Epithelial cell of esophagus (primary cell): Measurements from ENCODE around the gene CPED1.

ENCODE experiments used
- DNase-seq: peaks from one replicate; pipeline ENCODE4 v3.0.0; 2010; ENCODE audit warnings: low read depth
- H3K4me3 ChIP-seq: 2 replicates; pipeline ENCODE4 v1.5.1; 2011; ENCODE audit warnings: mild to moderate bottlenecking, low read length, control low read depth
- TF ChIP-seq, protein P1 (sequence below): IDR thresholded peaks from 2 replicates; pipeline ENCODE4 v1.5.1; 2011; ENCODE audit warnings: low read depth, mild to moderate bottlenecking, low read length, control low read depth, inconsistent platforms; ENCODE audit not compliant: insufficient read depth; ENCODE audit errors: missing control alignments

CPED1 gene

DNA sequence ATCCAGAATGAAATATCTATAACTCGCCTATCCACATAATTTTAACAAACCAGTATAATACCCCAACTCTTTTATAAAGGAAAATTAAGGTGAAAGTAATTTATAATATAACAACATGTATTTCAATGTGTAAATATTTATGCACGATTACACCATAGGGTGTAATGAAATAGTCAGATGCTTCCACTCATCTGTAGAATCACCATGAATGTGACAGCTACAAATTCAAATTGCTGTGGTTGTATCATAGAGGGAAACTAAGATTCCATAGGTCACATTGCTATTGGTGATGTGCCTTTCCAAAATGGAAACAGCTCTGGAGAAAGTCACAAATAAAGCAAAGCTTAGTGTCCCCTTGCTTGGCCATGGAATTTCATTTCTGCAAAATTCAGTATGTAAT is 95.7 kb downstream of the CPED1 start:
- peak; percentile 50 for DNase-seq
- H3K4me3 ChIP-seq = no peak overlapping the region
- TF ChIP-seq, protein P1, sequence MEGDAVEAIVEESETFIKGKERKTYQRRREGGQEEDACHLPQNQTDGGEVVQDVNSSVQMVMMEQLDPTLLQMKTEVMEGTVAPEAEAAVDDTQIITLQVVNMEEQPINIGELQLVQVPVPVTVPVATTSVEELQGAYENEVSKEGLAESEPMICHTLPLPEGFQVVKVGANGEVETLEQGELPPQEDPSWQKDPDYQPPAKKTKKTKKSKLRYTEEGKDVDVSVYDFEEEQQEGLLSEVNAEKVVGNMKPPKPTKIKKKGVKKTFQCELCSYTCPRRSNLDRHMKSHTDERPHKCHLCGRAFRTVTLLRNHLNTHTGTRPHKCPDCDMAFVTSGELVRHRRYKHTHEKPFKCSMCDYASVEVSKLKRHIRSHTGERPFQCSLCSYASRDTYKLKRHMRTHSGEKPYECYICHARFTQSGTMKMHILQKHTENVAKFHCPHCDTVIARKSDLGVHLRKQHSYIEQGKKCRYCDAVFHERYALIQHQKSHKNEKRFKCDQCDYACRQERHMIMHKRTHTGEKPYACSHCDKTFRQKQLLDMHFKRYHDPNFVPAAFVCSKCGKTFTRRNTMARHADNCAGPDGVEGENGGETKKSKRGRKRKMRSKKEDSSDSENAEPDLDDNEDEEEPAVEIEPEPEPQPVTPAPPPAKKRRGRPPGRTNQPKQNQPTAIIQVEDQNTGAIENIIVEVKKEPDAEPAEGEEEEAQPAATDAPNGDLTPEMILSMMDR = no peak

DNA sequence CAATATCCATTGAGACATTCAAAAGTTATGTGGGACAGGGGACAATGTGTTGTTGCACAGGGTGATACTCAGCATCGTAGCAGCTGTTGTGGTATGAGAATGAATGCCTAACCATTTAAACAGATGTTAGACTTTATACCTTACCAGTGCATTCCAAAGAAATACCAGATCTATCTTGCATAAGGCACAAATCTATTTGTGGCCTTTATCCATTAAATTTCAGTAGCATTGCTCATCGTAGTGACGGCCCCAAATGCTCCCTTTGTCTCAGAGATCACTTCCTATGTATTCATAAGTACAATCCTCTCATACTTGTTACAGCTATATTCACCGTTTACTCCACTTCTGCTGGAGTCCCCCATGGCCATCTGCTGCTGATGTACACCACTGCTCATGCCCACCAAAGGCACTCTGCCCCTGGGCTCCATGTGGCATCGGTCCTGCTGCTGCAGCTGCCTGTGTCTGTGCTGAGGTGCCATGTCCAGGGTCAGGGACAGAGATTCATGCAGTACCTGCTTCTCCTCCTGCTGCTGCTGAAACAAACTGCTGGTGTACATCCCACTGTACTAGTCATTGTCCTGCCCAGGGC is 96.3 kb downstream of the CPED1 start:
- no peak overlapping the region for H3K4me3 ChIP-seq
- TF ChIP-seq, protein P1 = no peak
- DNase-seq = peak; percentile 76

DNA sequence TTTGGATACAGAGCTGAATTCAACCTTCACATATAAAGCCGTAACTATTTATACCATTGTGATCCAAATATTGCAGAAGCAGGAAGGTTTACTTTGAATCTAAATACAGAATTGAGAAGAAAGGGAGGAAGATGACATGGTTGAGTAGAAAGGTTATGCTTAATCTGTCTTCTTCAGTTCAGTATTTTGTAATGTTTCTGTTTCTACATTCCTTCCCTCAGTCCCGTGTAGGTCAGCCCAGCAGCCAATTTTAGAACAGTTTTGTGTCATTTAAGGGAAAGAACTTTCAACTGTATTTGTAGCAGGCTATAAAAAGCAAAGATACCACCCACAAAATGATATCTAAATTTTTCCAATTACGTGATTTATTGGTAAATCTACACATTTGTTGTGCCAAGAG is 97.4 kb downstream of the CPED1 start:
- TF ChIP-seq, protein P1 = no peak
- no peak overlapping the region for H3K4me3 ChIP-seq

DNA sequence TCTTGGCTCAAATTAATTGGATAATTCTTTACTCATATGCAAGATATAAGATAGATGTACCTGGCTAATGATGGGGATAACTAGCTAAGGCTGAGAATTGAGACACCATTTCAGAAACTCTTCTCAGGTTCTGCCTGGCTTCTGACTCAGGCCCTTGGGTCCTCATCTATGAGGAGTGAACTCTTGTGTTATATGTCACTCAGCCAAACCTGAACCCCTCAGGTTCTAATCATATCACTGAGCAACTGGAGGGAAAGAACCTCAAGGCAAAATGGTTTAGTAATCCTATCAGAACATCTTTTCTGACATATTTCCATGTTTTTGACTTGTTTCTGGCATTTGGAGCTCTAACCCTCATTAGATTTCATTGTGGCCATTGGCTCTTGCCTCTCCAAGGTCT is 100.4 kb downstream of the CPED1 start:
- no peak for DNase-seq
- TF ChIP-seq, protein P1 = no peak
- no peak overlapping the region for H3K4me3 ChIP-seq

More for the DNA sequence above, 97.4 kb downstream of the CPED1 start:
- DNase-seq = no peak

DNA sequence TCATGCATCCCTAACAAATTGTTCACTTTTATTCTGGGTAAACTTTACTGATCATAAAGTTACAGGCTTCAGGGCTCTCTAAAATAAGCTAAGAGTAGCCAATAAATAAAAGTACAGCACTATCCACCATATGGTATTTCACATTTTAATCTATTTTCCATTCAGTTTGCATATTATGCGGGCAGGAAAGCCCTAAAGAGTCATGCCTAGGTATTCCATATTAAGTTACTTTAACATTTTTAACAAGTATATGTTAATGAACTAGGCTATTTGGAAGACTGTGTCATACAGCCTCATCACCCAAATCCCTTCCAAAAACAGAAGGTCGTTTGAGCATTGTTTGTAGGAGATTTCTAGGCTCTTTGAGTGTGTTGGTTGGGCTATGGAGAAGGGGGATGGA is 106.3 kb downstream of the CPED1 start:
- DNase-seq = no peak
- TF ChIP-seq, protein P1 = no peak
- H3K4me3 ChIP-seq = no peak overlapping the region

DNA sequence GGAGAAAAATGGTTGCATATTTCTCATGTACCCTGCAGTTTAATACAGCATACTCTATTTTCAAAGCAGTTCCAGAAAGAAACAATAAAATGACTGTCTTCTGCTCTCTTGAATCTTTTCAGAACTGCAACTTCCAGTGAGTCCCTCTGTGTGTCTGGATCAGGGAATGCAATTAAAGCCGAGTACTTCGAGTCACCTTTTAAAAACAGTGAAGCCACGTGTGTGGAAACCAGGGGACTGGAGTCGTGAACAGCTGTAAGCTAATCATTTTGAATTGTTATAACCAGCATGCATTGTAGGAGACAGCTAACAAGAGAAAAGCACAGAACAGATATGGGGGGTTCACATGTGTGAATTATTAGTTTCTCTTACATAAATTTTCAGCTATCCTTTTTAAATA is 109.1 kb downstream of the CPED1 start:
- DNase-seq = no peak
- TF ChIP-seq, protein P1 = no peak
- H3K4me3 ChIP-seq = no peak overlapping the region

DNA sequence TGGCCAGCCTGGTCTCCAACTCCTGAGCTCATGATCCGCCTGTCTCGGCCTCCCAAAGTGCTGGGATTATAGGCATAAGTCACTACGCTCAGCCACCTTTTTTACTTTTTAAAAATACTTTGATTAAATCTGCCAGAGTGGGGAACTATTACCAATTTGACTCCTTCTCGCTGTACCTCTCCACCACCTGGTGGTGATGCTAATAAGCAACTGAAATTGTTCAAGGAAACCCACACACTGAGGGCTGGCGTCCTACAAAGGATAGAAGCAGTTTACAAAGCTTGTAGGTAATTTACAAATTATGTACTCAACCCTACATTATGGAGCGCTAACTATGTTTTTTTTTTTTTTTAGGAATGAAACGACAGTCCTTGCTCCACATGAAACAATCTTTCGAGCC is 111.1 kb downstream of the CPED1 start:
- TF ChIP-seq, protein P1 = no peak
- no peak for DNase-seq

More for the DNA sequence above, 111.1 kb downstream of the CPED1 start:
- H3K4me3 ChIP-seq = no peak overlapping the region
